ENCODE results near the gene TEKT1.
A peak's percentile ranks its signal among the peaks of the same experiment; 100 is the strongest.
"Not testable (repeated sequence)": the region's sequence is repeated elsewhere in the genome, so short reads cannot be mapped to it uniquely, and the experiment has no call there.

The TEKT1 gene

DNA sequence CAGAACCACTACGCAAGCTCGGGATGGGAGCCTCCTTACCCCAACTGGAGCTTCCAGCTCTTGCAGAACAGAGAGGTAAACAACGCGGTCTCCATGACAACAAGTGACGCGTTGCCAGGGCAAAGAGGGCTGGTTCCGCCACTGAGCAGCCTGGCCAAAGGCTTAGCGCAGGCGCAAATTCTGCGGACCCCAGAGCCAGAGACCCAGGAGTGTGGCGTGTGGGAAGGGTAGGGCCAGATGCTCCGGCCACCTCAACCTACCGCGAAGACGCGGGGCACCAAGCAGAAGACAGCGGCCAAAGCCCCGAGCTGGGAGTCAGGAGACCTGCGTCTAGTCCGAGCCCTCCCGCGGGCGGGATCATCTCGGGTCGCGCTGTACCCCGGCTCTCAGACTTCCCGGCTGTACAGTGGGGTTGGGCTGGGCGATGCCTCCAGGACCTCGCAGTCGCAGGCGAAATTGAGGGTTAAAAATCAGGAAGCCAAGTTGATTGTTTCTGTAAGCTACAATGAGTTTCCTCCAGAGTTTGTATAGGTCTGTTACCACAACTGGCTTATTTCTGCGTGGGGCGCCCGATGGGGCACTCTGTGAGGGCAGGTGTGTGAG is at the start of gene TEKT1:
Gene TEKT1, minus strand, starts transcription at position 69 of the 603 bp plus-strand sequence. CDS start 1,353 bp downstream, outside the sequence.
- DNase-seq (ENCODE audit: low read depth in 3 of 3, low spot score in 1 of 3) = peak; percentile 30 to 39 (median 30)

GRCh38 chr17:6879221-6879975 is 47.9 kb upstream of the TEKT1 start:
- not testable (repeated sequence) for DNase-seq (ENCODE audit: low read depth in 3 of 3, low spot score in 1 of 3)

DNA sequence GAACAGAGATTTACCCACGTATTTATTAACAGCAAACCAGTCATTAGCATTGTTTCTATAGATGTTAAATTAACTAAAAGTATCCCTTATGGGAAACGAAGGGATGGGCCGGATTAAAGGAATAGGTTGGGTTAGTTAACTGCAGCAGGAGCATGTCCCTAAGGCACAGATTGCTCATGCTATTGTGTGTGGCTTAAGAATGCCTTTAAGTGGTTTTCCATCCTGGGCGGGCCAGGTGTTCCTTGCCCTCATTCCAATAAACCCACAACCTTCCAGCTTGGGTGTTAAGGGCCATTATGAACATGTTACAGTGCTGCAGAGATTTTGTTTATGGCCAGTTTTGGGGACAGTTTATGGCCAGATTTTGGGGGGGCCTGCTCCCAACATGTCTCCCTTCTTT is 43.7 kb upstream of the TEKT1 start:
- DNase-seq (ENCODE audit: low read depth in 3 of 3, low spot score in 1 of 3) = not testable (repeated sequence)

- DNase-seq (ENCODE audit: low read depth in 3 of 3, low spot score in 1 of 3) = no peak
These were observed 41.4 kb upstream of the TEKT1 start for GRCh38 chr17:6872936-6873335.

DNA sequence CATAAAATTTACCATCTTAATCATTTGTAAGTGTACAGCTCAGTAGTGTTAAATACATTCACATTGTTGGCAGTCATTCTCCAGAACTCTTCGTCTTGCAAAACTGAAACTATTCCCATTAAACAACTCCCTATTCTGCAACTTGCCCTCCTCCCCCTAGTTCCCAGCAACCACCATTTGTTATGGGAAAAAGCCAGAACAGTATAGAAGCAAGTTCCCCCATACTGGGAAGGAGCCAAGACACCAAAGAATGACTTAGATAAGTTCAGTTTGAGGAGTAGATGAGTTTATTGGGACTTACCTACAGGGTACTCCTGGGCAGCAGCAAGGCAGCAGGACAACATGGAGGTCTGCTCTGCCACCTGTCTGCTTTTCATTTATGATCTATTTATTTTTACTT is 39.3 kb upstream of the TEKT1 start:
- DNase-seq (ENCODE audit: low read depth in 3 of 3, low spot score in 1 of 3) = no peak

- DNase-seq (ENCODE audit: low read depth in 3 of 3, low spot score in 1 of 3) = no peak
These were observed 37.1 kb upstream of the TEKT1 start for GRCh38 chr17:6868582-6868981.

DNA sequence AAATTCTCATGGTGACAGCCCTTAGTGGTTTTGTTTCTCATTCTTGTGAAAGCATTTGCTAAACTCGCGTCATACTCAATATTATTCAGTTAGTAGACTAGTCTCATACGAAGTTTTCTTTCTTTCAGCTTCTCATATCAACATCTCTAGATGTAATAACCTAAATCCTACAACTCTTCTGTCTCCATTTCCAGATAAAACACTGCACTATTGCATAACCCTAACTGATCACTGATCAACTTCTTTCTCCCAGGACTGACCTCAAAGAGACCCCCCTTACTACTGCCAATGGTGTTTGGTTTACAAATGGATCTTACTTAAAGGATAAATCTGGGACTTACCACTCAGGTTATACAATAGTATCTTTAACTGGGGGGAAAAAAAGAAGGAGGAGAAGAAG is 36.3 kb upstream of the TEKT1 start:
- no peak for DNase-seq (ENCODE audit: low read depth in 3 of 3, low spot score in 1 of 3)

DNA sequence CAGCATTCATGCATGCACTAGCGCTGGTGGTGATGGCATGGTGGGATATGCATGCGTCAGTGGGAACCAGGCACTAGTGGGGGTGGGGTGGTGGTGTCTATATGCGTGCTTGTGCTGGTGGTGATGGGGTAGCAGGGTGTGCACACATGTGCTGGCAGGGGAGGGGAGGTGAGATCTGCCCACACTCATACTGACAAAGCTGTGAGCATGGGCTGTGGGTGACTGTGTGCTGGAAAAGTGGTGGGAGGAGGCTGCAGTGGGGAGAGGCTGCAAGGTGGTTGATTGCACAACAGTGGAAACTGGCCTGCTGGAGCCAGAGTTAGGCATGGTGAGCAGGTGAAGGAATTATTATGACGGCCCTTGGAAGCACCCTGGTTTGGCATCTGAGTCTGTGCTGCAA is 31.3 kb upstream of the TEKT1 start:
- no peak for DNase-seq (ENCODE audit: low read depth in 3 of 3, low spot score in 1 of 3)

- no peak for DNase-seq (ENCODE audit: low read depth in 3 of 3, low spot score in 1 of 3)
These were observed 30.6 kb upstream of the TEKT1 start for GRCh38 chr17:6862122-6862521.

DNA sequence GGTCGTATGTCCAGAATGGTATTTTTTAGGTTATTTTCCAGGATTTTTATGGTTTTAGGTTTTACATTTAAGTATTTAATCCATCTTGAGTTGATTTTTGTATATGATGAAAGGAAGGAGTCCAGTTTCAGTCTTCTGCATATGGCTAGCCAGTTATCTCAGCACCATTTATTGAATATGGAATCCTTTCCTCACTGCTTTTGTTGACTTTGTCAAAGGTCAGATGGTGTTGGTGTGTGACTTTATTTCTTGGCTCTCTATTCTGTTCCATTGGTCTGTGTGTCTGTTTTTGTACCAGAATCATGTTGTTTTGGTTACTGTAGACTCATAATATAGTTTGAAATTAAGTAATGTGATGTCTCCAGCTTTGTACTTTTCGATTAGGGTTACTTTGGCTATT is 26.4 kb upstream of the TEKT1 start:
- DNase-seq (ENCODE audit: low read depth in 3 of 3, low spot score in 1 of 3) = no peak

- DNase-seq (ENCODE audit: low read depth in 3 of 3, low spot score in 1 of 3) = no peak
These were observed 25.8 kb upstream of the TEKT1 start for GRCh38 chr17:6857336-6857735.

GRCh38 chr17:6856051-6856450 is 24.5 kb upstream of the TEKT1 start:
- no peak for DNase-seq (ENCODE audit: low read depth in 3 of 3, low spot score in 1 of 3)

DNA sequence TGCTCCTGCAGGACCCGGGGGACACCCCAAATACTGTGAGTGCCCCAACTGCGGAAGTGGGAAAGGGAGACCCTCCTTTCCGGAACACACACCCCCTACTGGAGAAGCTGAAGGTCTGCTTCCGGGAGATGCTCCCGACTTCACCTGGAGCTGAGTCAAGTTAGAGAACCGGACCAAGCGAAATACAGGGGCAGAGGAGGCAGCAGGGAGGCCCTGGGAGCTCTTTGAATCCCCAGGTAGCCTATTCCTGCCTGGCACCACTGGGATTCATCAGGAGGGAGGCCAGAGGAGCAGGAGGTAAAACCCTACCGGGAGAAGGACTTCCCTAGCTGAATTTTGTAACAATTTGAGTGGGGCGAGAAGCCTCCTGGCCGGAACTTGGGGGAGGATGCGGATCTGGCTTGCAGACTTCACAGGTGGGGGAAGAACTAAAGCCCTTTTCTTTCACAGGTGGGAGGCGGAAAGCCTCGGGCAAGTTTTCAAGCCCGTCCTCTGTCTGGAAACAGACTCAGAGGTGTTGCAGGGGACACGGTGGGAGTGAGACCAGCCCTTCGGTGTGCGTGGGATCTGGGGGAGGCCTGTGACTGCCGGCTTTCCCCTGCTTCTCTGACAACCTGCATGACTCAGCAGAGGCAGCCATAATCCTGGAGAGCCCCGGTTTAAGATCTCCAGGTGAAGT is 22.4 kb upstream of the TEKT1 start:
- no peak for DNase-seq (ENCODE audit: low read depth in 3 of 3, low spot score in 1 of 3)

DNA sequence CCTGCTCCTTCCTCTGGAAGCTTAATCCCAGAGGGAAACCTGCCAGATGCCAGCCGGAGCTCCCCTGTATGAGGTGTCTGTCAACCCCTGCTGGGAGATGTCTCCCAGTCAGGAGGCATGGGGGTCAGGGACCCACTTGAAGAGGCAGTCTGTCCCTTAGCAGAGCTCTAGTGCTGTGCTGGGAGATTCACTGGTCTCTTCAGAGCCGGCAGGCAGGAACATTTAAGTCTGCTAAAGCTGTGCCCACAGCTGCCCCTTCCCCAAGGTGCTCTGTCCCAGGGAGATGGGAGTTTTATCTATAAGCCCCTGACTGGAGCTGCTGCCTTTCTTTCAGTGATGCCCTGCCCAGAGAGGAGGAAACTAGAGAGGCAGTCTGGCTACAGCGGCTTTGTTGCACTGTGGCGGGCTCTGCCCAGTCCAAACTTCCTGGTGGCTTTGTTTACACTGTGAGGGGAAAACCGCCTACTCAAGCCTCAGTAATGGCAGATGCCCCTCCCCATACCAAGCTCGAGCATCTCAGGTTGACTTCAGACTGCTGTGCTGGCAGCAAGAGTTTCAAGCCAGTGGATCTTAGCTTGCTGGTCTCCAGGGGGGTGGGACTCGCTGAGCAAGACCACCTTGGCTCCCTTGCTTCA is 17.1 kb upstream of the TEKT1 start:
- DNase-seq (ENCODE audit: low read depth in 3 of 3, low spot score in 1 of 3) = not testable (repeated sequence)

DNA sequence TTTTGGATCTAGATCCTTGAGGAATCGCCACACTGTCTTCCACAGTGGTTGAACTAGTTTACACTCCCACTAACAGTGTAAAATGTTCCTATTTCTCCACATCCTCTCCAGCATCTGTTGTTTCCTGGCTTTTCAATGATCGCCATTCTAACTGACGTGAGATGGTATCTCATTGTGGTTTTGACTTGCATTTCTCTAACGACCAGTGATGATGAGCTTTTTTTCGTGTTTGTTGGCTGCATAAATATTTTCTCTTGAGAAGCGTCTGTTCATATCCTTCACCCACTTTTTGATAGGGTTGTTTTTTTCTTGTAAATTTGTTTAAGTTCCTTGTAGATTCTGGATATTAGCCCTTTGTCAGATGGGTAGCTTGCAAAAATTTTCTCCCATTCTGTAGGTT is 14.6 kb upstream of the TEKT1 start:
- DNase-seq (ENCODE audit: low read depth in 3 of 3, low spot score in 1 of 3) = not testable (repeated sequence)

DNA sequence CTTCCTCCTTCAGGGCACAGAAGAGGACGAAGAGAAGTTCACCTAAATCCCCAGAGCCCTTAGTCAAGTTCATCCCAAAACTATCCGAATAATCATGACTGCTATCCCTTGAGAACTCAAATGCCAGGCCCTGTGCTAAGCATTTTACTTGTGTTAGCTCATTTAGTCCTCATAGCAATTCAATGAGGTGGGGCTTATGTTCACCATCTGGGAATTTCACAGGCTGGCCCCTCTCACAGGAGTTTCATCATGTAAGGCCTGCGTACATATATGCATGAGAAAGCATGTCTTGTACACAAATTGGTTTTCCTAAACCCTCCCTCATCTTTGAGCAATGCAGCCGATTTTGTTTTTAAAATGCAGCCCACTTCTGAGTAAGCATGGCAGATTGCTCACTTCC is 12.9 kb upstream of the TEKT1 start:
- not testable (repeated sequence) for DNase-seq (ENCODE audit: low read depth in 3 of 3, low spot score in 1 of 3)

DNA sequence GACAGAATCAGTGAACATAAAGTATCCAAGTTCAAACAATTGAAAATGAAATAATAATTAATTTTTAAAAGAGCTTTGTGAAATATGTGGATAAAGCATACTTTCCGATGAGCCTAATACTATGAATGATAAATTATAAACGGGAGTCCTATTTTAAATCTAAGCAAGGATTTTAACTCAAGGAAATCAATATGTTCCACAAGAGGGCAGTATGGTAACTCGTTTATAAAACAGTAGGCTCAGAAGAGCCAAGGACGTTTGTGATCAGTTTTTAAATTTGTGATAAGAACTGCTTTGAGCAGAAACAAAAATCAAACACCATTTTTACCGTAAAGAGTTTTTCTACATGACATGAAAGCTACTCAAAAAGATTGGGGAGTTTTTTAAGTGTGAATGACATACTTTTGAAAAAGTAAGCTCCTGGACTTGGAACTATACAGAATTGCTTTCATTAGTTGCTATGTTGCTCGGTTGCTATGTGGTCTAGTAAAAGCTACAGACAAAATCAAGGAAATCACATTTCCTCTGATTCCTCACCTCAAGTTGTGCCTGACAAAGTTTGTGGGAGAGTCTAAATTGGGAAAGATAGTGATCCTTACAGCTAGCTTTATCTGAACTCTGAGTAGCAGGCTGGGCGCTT is 11.8 kb upstream of the TEKT1 start:
- DNase-seq (ENCODE audit: low read depth in 3 of 3, low spot score in 1 of 3) = no peak

GRCh38 chr17:6841769-6842168 is 10.2 kb upstream of the TEKT1 start:
- DNase-seq (ENCODE audit: low read depth in 3 of 3, low spot score in 1 of 3) = not testable (repeated sequence)

DNA sequence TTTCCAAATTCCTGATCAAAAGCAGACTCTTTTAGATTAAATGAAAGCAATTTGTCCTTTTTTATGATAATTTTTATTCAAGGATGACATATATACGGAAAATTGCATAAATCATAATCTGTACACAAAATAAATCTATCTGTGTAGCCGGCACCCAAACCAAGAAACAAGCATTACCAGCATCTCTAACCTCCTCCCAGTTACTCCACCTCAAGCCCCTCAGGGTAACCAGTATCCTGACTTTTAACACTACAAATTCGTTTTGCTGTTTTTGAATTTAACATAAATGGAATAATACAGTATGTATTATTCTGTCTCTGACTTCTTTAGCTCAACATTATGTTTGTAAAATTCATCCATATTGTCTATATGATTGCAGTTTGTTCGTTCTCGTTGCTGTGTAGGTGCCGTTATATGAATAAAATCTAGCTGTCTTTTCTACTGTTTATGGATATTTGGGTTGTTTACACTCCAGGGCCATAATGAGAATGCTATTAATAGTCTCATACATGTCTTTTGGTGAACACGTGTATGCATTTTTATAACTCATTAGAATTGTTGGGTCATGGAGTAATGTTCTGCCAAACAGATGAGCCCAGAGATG is 1.0 kb downstream of the TEKT1 start:
- DNase-seq (ENCODE audit: low read depth in 3 of 3, low spot score in 1 of 3) = no peak

- DNase-seq (ENCODE audit: low read depth in 3 of 3, low spot score in 1 of 3) = no peak
These were observed 8.5 kb downstream of the TEKT1 start for GRCh38 chr17:6823011-6823442.

DNA sequence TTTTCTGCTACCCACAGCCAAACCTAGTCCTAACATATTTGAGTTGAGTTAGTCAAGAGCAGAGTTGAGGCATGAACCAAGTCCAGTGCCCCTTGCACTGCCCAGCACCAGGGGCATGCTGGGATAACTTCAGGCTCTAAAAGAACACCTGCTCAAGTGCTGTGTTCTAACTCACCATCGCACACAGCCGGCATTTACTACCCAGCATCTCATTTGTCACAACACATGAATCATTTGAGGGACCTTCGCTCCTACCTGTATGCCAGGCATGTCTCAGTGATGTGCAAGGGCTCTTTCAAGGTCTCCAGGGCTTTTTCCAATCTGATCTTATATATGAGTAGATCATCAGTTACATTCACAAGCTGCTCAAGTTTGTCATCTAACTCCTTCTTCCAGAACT is 12.6 kb downstream of the TEKT1 start:
- no peak for DNase-seq (ENCODE audit: low read depth in 3 of 3, low spot score in 1 of 3)

Measured in stimulated activated CD4-positive, alpha-beta T cell treated with anti-CD3 and anti-CD28 coated beads, TNF-alpha, amount 100 ng/mL, for 1 hour (primary cell).